ENCODE results near the gene PTPRN2. TPM values are rescaled to one million over a fixed set of nuclear protein-coding genes. Genes with fewer than 3 reads are reported as not detected.

Gene PTPRN2
- polyA plus RNA-seq, 1 of the 3 experiments (the other 2 are of a cell fraction): 4.0 TPM

DNA sequence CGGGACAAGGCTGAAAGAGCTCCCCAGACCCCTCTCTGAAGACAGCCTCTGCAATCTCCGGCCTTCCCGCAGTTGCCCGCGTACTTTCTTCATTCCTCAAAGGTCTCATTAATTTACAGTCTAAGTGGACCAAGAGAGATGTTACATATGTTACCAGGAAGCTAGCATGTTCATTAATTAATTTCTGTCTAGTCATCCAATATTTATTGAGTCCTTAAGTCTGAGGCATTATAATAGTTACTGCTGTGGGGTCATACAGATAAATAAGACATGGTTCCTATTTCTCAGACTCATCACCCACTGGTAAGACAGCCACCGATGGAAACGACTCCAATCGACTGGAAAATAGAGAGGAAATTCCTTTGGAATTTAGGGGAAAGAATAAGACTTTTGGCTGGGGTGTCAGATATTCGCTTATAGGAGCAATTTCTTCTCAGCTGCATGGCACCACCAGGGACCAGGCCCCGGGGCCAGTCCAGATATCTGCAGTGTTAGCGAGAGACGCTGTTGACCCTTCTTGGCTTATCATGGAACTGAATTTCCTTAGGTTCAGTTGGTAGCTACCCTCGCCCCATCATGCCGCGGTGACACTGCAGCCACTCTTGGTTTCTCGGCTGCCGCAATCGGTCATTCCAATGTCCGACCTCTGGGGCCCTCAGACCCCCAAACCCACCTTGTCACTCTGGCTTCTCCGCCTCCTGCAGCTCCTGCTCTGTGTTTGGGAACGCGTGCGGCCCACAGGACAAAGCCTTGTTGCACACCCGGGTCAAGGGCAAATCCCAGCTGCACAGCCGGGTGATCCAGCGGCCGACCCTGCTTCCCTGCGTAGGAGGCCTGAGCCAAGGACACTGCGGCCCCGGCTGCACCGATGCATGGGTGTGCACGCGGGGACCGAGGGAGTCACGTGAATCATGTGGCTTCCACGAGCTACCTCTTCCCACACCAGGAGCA, 867.6 kb downstream of the PTPRN2 start:
- Histone ChIP-seq H3K27me3 (ENCODE audit: insufficient read depth) (no peaks in the 10 kb centered on the region), H3K9ac (no peak overlapping the region), H2AFZ (ENCODE audit: low read depth) (no peak overlapping the region), H3K4me3 (ENCODE audit: low read depth in 2 of 2, low read length in 1 of 2) (no peak overlapping the region), H3K27ac (ENCODE audit: low read depth in 2 of 2, low read length in 1 of 2) (no peak overlapping the region), H3K36me3 (replicated peaks in 1 of 2; ENCODE audit: control insufficient read depth in 1 of 2, insufficient read depth in 2 of 2, low read length in 1 of 2) (no peaks in the 10 kb centered on the region), H3K79me2 (ENCODE audit: insufficient read depth) (no peaks in the 10 kb centered on the region), H4K20me1 (ENCODE audit: insufficient read depth) (no peaks in the 10 kb centered on the region), H3F3A (replicated peaks; ENCODE audit: insufficient read depth) (no peaks in the 10 kb centered on the region), H3K4me1 (ENCODE audit: control insufficient read depth in 1 of 2, insufficient read depth in 2 of 2, low read depth in 1 of 2, low read length in 1 of 2) (peaks cover 0 to 7% of the 10 kb centered on the region in 2 experiments; a peak in 1 of 4 replicates), H3K4me2 (no peak overlapping the region), H3K9me3 (peaks cover 9% of the 10 kb centered on the region; the same call in 1 of the 2 replicates), H3K9me2 (no peaks in the 10 kb centered on the region)
- ChIA-PET POLR2A (no interaction called here), CTCF (interaction anchor here (0.5 to 1.3 kb wide), 4 partner anchors 16 to 21 kb away, joined by 3 to 4 read pairs (median 3); no protein-coding TSS in a partner anchor)
- WGBS (ENCODE audit: low lambda C conversion rate): 66% methylated on average over 29 of the region's 36 CpGs
- TF ChIP-seq YY1 (IDR thresholded peaks at IDR 0.05; ENCODE audit: low read depth) (no peak), RXRA (IDR thresholded peaks at IDR 0.05; ENCODE audit: borderline replicate concordance, low read depth) (no peak), RAD21 (IDR thresholded peaks at IDR 0.05; ENCODE audit: low read length) (no peak), RFX5 (IDR thresholded peaks at IDR 0.05; ENCODE audit: low read length) (no peak), GABPA (IDR thresholded peaks at IDR 0.05; ENCODE audit: low read depth) (no peak), MAX (IDR thresholded peaks at IDR 0.05; ENCODE audit: low read depth) (no peak), CHD2 (IDR thresholded peaks at IDR 0.05; ENCODE audit: low read length, partially characterized antibody) (no peak), MEF2A (IDR thresholded peaks at IDR 0.05; ENCODE audit: borderline replicate concordance, low read depth) (no peak), NRF1 (IDR thresholded peaks at IDR 0.05; ENCODE audit: low read depth, low read length) (no peak), FOXM1 (IDR thresholded peaks at IDR 0.05; ENCODE audit: low read depth) (no peak), GATA2 (CRISPR knock-in tag; IDR thresholded peaks at IDR 0.05) (no peak), FOXJ3 (CRISPR knock-in tag; IDR thresholded peaks at IDR 0.05) (no peak), TEAD4 (IDR thresholded peaks at IDR 0.05; ENCODE audit: borderline replicate concordance, insufficient read depth) (no peak), JUND (IDR thresholded peaks at IDR 0.05) (no peak), ELF1 (IDR thresholded peaks at IDR 0.05) (no peak), EZH2phosphoT487 (IDR thresholded peaks at IDR 0.05; ENCODE audit: borderline replicate concordance, low read depth) (no peak), FOSL2 (IDR thresholded peaks at IDR 0.05; ENCODE audit: borderline replicate concordance, low read depth) (no peak), POLR2AphosphoS5 (IDR thresholded peaks at IDR 0.05; ENCODE audit: low read depth, low read length) (no peak)
- TF ChIP-seq, protein P1, sequence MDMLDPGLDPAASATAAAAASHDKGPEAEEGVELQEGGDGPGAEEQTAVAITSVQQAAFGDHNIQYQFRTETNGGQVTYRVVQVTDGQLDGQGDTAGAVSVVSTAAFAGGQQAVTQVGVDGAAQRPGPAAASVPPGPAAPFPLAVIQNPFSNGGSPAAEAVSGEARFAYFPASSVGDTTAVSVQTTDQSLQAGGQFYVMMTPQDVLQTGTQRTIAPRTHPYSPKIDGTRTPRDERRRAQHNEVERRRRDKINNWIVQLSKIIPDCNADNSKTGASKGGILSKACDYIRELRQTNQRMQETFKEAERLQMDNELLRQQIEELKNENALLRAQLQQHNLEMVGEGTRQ (IDR thresholded peaks at IDR 0.05; ENCODE audit: borderline replicate concordance, low read depth, low read length): no peak
- TF ChIP-seq, protein P2, sequence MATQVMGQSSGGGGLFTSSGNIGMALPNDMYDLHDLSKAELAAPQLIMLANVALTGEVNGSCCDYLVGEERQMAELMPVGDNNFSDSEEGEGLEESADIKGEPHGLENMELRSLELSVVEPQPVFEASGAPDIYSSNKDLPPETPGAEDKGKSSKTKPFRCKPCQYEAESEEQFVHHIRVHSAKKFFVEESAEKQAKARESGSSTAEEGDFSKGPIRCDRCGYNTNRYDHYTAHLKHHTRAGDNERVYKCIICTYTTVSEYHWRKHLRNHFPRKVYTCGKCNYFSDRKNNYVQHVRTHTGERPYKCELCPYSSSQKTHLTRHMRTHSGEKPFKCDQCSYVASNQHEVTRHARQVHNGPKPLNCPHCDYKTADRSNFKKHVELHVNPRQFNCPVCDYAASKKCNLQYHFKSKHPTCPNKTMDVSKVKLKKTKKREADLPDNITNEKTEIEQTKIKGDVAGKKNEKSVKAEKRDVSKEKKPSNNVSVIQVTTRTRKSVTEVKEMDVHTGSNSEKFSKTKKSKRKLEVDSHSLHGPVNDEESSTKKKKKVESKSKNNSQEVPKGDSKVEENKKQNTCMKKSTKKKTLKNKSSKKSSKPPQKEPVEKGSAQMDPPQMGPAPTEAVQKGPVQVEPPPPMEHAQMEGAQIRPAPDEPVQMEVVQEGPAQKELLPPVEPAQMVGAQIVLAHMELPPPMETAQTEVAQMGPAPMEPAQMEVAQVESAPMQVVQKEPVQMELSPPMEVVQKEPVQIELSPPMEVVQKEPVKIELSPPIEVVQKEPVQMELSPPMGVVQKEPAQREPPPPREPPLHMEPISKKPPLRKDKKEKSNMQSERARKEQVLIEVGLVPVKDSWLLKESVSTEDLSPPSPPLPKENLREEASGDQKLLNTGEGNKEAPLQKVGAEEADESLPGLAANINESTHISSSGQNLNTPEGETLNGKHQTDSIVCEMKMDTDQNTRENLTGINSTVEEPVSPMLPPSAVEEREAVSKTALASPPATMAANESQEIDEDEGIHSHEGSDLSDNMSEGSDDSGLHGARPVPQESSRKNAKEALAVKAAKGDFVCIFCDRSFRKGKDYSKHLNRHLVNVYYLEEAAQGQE (IDR thresholded peaks at IDR 0.05; ENCODE audit: low read depth, low read length): no peak
- no peak for DNase-seq
